OCI-LY7 (cell line): Measurements from ENCODE around the gene CHKA.

Experiments used
- CTCF ChIP-seq: fragments of 200-600 bp; sonication (generic); conservative IDR thresholded peaks from 2 replicates; pipeline ENCODE4 v1.5.1; 2014; ENCODE audit warnings: mild to moderate bottlenecking, antibody characterized with exemption, low read length, moderate library complexity, mixed read lengths
- EZH2phosphoT487 ChIP-seq: fragments of 200-600 bp; sonication (generic); IDR thresholded peaks from 2 replicates; pipeline ENCODE4 v1.6.1; 2018; ENCODE audit warnings: low read depth, borderline replicate concordance, mild to moderate bottlenecking, mixed run types, antibody characterized with exemption, low read length, moderate library complexity, mixed read lengths

- no peak for TF ChIP-seq CTCF
- no peak for TF ChIP-seq EZH2phosphoT487
These were observed 92.2 kb downstream of the CHKA start for GRCh38 chr11:68028802-68029545.
